Panc1 (cell line): Measurements from ENCODE around the gene CHST13.

Experiments
- POLR2AphosphoS5 ChIP-seq: IDR thresholded peaks from 2 replicates; pipeline ENCODE4 v1.6.1; 2012; ENCODE audit warnings: mild to moderate bottlenecking, low read depth, low read length, moderate library complexity
- TCF7L2 ChIP-seq: IDR thresholded peaks from 2 replicates; pipeline ENCODE4 v1.6.1; 2011; ENCODE audit warnings: mild to moderate bottlenecking, low read depth, low read length, inconsistent platforms
- TF ChIP-seq, protein P1 (sequence below): fragments of 450-650 bp; IDR thresholded peaks from 2 replicates; pipeline ENCODE4 v1.5.1; 2017; ENCODE audit warnings: mild to moderate bottlenecking
- TF ChIP-seq, protein P2 (sequence below), 2 experiments: IDR thresholded peaks; 2 replicates each; pipeline ENCODE4 v1.6.1; 2011 to 2012; ENCODE audit warnings: low read depth in 2 of 2, control low read depth in 1 of 2, low read length in 1 of 2, mild to moderate bottlenecking in 1 of 2, moderate library complexity in 1 of 2; ENCODE audit not compliant: insufficient read depth in 1 of 2

DNA sequence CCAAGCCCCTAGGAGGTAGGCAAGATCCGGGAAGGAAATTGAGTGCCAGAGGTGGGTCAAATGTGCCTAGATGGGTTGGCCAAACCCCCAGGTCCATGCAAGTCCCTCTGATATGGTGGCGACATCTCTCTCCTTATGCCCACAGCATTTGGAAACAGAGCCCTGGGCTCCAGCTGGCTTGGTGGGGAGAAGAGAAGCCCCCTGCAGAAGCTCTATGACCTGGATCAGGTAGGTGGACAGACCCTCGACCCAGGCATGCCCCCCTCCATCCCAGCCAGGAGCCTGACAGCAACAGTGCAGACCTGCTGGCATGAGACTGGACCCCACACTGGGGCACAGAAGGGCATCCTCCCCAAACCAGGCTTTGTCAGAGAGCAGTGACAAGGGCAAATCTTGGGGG, 12.2 kb downstream of the CHST13 start:
- TF ChIP-seq POLR2AphosphoS5 = no peak
- TF ChIP-seq, protein P1, sequence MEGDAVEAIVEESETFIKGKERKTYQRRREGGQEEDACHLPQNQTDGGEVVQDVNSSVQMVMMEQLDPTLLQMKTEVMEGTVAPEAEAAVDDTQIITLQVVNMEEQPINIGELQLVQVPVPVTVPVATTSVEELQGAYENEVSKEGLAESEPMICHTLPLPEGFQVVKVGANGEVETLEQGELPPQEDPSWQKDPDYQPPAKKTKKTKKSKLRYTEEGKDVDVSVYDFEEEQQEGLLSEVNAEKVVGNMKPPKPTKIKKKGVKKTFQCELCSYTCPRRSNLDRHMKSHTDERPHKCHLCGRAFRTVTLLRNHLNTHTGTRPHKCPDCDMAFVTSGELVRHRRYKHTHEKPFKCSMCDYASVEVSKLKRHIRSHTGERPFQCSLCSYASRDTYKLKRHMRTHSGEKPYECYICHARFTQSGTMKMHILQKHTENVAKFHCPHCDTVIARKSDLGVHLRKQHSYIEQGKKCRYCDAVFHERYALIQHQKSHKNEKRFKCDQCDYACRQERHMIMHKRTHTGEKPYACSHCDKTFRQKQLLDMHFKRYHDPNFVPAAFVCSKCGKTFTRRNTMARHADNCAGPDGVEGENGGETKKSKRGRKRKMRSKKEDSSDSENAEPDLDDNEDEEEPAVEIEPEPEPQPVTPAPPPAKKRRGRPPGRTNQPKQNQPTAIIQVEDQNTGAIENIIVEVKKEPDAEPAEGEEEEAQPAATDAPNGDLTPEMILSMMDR = no peak
- TF ChIP-seq, protein P2, sequence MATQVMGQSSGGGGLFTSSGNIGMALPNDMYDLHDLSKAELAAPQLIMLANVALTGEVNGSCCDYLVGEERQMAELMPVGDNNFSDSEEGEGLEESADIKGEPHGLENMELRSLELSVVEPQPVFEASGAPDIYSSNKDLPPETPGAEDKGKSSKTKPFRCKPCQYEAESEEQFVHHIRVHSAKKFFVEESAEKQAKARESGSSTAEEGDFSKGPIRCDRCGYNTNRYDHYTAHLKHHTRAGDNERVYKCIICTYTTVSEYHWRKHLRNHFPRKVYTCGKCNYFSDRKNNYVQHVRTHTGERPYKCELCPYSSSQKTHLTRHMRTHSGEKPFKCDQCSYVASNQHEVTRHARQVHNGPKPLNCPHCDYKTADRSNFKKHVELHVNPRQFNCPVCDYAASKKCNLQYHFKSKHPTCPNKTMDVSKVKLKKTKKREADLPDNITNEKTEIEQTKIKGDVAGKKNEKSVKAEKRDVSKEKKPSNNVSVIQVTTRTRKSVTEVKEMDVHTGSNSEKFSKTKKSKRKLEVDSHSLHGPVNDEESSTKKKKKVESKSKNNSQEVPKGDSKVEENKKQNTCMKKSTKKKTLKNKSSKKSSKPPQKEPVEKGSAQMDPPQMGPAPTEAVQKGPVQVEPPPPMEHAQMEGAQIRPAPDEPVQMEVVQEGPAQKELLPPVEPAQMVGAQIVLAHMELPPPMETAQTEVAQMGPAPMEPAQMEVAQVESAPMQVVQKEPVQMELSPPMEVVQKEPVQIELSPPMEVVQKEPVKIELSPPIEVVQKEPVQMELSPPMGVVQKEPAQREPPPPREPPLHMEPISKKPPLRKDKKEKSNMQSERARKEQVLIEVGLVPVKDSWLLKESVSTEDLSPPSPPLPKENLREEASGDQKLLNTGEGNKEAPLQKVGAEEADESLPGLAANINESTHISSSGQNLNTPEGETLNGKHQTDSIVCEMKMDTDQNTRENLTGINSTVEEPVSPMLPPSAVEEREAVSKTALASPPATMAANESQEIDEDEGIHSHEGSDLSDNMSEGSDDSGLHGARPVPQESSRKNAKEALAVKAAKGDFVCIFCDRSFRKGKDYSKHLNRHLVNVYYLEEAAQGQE (IDR thresholded peaks at IDR 0.05; ENCODE audit: insufficient read depth in 1 of 2, low read depth in 2 of 2, low read length in 1 of 2) = no peak
- no peak for TF ChIP-seq TCF7L2
